Vagina (tissue), 2 donors: Measurements from ENCODE around the gene MANEAL. TPM values are rescaled to one million over a fixed set of nuclear protein-coding genes. Genes with fewer than 3 reads are reported as not detected.
"Not testable (repeated sequence)": the region's sequence is repeated elsewhere in the genome, so short reads cannot be mapped to it uniquely, and the experiment has no call there.

Experiments used
- DNase-seq, 2 donors: peaks; one replicate each; pipeline ENCODE4 v3.0.0-alpha.2; 2017; ENCODE audit errors: extremely low spot score in 2 of 2
- H3K27ac ChIP-seq: fragments of 200-600 bp; sonication (generic); one replicate; pipeline ENCODE4 v1.5.1; 2019
- H3K27me3 ChIP-seq: fragments of 200-600 bp; sonication (generic); one replicate; pipeline ENCODE4 v1.5.1; 2019
- H3K36me3 ChIP-seq, 2 donors: fragments of 200-600 bp; sonication (generic); one replicate each; pipeline ENCODE4 v1.5.1; 2017 to 2019
- H3K4me1 ChIP-seq: fragments of 200-600 bp; sonication (generic); one replicate; pipeline ENCODE4 v1.5.1; 2019
- H3K4me3 ChIP-seq, 2 donors: fragments of 200-600 bp; sonication (generic); 1 replicate in 1 of 2; 2 replicates in 1 of 2; pipeline ENCODE4 v1.5.1; 2016 to 2019
- H3K9me3 ChIP-seq: fragments of 200-600 bp; sonication (generic); one replicate; pipeline ENCODE4 v1.5.1; 2019
- CTCF ChIP-seq, 3 experiments: fragments of 450-650 bp in 2 of 3; fragments of 200-600 bp in 1 of 3; sonication (generic) in 1 of 3; IDR thresholded peaks; one replicate each; pipeline ENCODE4 v1.5.1; 2017 to 2019; ENCODE audit warnings: antibody characterized with exemption in 3 of 3, mild to moderate bottlenecking in 2 of 3, moderate library complexity in 2 of 3
- POLR2A ChIP-seq, 2 donors: fragments of 450-650 bp; IDR thresholded peaks; one replicate each; pipeline ENCODE4 v1.6.1; 2017; ENCODE audit warnings: antibody characterized with exemption in 2 of 2, mild to moderate bottlenecking in 2 of 2, moderate library complexity in 2 of 2
- POLR2AphosphoS5 ChIP-seq, 2 donors: sonication (generic); formaldehyde crosslinking; IDR thresholded peaks; one replicate each; pipeline ENCODE4 v1.9.0; 2017; ENCODE audit warnings: antibody characterized with exemption in 2 of 2, mild to moderate bottlenecking in 2 of 2, low read depth in 1 of 2; ENCODE audit not compliant: insufficient read depth in 1 of 2
- intact Hi-C: fragments of 100-400 bp; cut with DNase I; formaldehyde crosslinking; loops from one replicate; pipeline ENCODE4 v1.15.1; 2023
- total RNA-seq: library from RNA; depleted of rRNA; stranded (reverse); fragments of >200 nt; gene quantifications from one replicate; pipeline ENCODE4 v1.2.3, GENCODE V29; 2016

MANEAL gene
- total RNA-seq, 1 donor from 2014 or later = 3.2 TPM

GRCh38 chr1:37767488-37767887, 26.2 kb upstream of the MANEAL start:
- Histone ChIP-seq H3K9me3 (no peaks in the 10 kb centered on the region), H3K4me3 (no peak overlapping the region), H3K27me3 (peaks cover 8% of the 10 kb centered on the region), H3K27ac (no peak overlapping the region), H3K4me1 (peaks cover 3% of the 10 kb centered on the region), H3K36me3 (no peaks in the 10 kb centered on the region)
- no peak for DNase-seq
- intact Hi-C loops = no loop called here
- no peak for TF ChIP-seq CTCF (IDR thresholded peaks at IDR 0.05)
- no peak for TF ChIP-seq POLR2A (IDR thresholded peaks at IDR 0.05)

GRCh38 chr1:37771440-37771839, 22.2 kb upstream of the MANEAL start:
- H3K36me3 ChIP-seq, H3K27me3 ChIP-seq, H3K4me1 ChIP-seq, H3K27ac ChIP-seq, H3K4me3 ChIP-seq, H3K9me3 ChIP-seq, DNase-seq, intact Hi-C loops: not testable (repeated sequence)

- intact Hi-C loops = no loop called here
- Histone ChIP-seq H3K9me3 (no peaks in the 10 kb centered on the region), H3K27me3 (no peaks in the 10 kb centered on the region), H3K4me1 (no peaks in the 10 kb centered on the region), H3K36me3 (no peaks in the 10 kb centered on the region), H3K4me3 (no peak overlapping the region), H3K27ac (no peak overlapping the region)
- DNase-seq = no peak
- TF ChIP-seq CTCF (IDR thresholded peaks at IDR 0.05) = no peak
- no peak for TF ChIP-seq POLR2A (IDR thresholded peaks at IDR 0.05)
- TF ChIP-seq POLR2AphosphoS5 (IDR thresholded peaks at IDR 0.05; ENCODE audit: insufficient read depth in 1 of 2, low read depth in 1 of 2) = no peak
These were observed 16.6 kb upstream of the MANEAL start for GRCh38 chr1:37776946-37777516.

GRCh38 chr1:37778654-37779053, 15.0 kb upstream of the MANEAL start:
- no peak overlapping the region for H3K27ac ChIP-seq

GRCh38 chr1:37782491-37782890, 11.2 kb upstream of the MANEAL start:
- Histone ChIP-seq H3K27me3 (no peaks in the 10 kb centered on the region), H3K27ac (no peak overlapping the region), H3K9me3 (no peaks in the 10 kb centered on the region), H3K4me1 (no peaks in the 10 kb centered on the region), H3K4me3 (no peak overlapping the region), H3K36me3 (no peaks in the 10 kb centered on the region)
- TF ChIP-seq POLR2AphosphoS5 (IDR thresholded peaks at IDR 0.05; ENCODE audit: insufficient read depth in 1 of 2, low read depth in 1 of 2) (no peak), CTCF (IDR thresholded peaks at IDR 0.05) (no peak), POLR2A (IDR thresholded peaks at IDR 0.05) (no peak)
- intact Hi-C loops = no loop called here
- no peak for DNase-seq

More at GRCh38 chr1:37778654-37779053, 15.0 kb upstream of the MANEAL start:
- H3K4me3 ChIP-seq = no peak overlapping the region
- H3K36me3 ChIP-seq = no peaks in the 10 kb centered on the region
- intact Hi-C loops = no loop called here
- H3K4me1 ChIP-seq = no peaks in the 10 kb centered on the region
- H3K9me3 ChIP-seq = no peaks in the 10 kb centered on the region
- no peaks in the 10 kb centered on the region for H3K27me3 ChIP-seq
- TF ChIP-seq POLR2A (IDR thresholded peaks at IDR 0.05) (no peak), CTCF (IDR thresholded peaks at IDR 0.05) (no peak), POLR2AphosphoS5 (IDR thresholded peaks at IDR 0.05; ENCODE audit: insufficient read depth in 1 of 2, low read depth in 1 of 2) (no peak)
- DNase-seq = no peak
